WI38 (cell line): ENCODE results near the gene FTHL17.
A peak's percentile ranks its signal among the peaks of the same experiment; 100 is the strongest.

Source experiments
- H3K4me3 ChIP-seq: 2 replicates; pipeline ENCODE4 v1.5.1; 2011; ENCODE audit warnings: low read depth, mild to moderate bottlenecking, control low read depth, low read length
- TF ChIP-seq, protein P1 (sequence below): IDR thresholded peaks from 2 replicates; pipeline ENCODE4 v1.5.1; 2012; ENCODE audit warnings: low read depth, mild to moderate bottlenecking, control low read depth, low read length

FTHL17 gene

DNA sequence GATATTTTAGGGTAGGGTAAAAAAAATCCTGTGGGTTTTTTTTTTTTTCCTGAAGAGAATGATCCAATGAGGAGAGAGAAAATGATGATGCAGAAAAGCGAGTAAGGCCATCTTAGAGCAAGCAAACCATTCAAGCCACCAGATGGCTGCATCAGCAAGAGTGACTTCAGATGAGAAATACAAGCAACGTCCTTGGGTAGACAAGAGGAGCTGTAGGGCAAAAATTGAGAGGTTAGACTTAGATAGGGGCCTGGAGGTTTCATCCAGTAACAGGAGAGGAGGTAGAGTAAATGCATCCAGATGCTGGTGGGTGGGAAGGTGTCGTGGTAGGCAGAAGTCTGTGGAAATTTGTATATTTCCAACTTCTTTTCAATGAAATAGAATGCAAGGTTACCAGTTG, 14.6 kb downstream of the FTHL17 start:
- H3K4me3 ChIP-seq, result no peak overlapping the region
- TF ChIP-seq, protein P1, sequence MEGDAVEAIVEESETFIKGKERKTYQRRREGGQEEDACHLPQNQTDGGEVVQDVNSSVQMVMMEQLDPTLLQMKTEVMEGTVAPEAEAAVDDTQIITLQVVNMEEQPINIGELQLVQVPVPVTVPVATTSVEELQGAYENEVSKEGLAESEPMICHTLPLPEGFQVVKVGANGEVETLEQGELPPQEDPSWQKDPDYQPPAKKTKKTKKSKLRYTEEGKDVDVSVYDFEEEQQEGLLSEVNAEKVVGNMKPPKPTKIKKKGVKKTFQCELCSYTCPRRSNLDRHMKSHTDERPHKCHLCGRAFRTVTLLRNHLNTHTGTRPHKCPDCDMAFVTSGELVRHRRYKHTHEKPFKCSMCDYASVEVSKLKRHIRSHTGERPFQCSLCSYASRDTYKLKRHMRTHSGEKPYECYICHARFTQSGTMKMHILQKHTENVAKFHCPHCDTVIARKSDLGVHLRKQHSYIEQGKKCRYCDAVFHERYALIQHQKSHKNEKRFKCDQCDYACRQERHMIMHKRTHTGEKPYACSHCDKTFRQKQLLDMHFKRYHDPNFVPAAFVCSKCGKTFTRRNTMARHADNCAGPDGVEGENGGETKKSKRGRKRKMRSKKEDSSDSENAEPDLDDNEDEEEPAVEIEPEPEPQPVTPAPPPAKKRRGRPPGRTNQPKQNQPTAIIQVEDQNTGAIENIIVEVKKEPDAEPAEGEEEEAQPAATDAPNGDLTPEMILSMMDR, result no peak

DNA sequence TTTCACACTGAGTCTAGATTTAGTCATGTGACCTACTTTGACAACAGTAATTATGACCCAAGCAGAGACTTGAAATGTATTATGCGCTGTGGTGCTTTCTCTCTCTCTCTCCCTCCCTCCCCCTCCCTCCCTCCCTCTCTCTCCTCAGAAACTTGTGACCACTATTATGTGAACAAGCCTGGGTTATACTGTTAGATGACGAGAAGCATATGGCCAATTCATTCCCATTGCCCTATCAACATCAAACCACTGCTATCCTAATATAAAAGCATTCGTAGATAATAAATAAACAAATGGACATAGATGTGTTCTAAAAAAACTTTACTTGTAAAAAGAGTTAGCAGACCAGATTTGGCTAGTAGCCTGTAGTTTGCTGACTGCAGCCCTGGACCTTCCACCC, 18.2 kb downstream of the FTHL17 start:
- TF ChIP-seq, protein P1, result no peak
- no peak overlapping the region for H3K4me3 ChIP-seq

DNA sequence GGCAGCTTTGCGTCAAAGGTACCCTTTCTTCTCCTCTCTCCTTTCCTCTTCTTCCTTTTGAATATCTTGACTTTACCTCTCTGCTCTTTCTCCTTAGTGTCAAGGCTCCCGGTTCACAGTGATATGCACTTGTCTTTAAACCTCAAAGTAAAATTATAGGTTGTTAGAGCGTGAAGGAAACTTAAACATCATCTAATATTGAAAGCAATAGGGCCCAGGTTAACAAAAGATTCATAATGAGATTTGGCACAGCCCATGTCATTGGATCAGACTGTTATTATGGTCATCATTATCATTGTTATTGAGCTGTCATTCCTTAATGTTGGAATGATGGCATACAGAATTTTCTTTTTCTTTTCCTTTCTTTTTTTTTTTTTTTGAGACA, 32.5 kb downstream of the FTHL17 start:
- no peak overlapping the region for H3K4me3 ChIP-seq
- TF ChIP-seq, protein P1, result no peak

DNA sequence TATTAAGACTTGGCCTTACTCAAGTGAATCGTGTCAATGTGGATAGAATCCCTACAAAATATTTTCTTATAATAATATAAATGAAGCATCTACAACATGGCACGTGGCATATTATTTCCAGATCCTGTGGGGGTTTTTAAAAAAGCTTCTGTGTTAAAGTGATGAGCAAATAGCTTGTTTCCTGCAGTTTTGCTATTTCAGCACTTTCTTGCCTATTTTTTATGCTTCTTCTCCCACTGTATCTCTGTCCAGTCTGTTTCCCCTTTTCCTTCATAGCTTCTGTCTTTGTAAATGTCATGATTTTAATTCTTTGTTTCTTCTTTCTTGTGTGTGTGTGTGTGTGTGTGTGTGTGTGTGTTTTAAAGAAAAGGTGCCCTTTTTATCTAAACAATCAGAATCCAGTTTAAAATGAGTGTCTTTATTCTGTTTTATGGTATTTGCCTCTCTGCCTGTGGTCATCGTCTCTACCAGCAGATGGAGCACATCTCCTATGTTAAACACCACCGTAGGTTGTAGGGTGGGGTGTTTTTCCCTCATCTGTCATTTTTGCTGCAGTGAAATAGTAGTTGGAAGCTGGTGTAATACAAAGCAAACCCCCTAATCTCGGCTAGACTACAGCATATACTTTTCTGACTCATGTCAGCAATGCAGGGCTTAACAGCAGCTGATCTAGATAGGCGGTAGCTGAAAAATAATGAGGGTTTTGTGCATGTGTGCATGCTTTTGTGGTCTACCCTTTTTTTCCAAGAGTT, 33.1 kb downstream of the FTHL17 start:
- H3K4me3 ChIP-seq, result no peak overlapping the region
- TF ChIP-seq, protein P1, result peak; percentile 37

DNA sequence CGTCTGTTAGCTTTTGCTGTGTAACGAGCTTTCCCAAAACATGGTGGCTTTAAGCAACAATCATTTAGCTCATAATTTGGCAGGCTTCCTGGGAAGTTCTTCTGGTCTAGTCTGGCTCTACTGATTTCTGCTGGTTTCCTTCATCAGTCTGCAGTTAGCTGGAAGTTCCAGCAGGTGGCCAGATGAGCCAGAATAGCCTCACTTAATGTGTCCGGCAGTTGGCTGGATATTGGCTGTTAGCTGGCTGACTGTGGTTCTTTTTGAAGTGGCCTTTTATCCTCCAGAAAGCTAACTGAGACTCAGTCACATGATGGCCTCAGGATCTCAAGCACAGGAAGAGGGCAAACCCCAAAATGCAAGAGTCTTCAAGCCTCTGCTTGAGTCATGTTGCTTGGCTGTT, 34.9 kb downstream of the FTHL17 start:
- H3K4me3 ChIP-seq, result no peak overlapping the region
- TF ChIP-seq, protein P1, result peak; percentile 65

DNA sequence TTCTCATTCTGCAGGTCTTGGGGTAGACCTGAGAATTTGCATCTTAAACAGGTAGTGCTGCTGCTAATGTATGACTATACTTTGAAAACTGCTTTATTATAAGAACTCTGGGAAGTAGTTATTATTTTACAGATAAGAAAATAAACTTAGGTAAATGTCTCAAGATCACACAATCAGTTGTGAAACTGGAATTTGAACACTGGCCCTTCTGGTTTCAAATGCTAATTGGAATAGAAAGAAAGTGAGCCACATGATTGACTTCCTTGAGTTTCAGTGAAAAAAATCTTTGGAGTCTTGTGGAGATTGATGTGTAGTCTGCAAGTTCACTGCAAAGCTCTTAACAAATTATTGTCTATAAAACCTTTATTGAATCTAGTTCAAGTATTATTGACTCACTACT, 44.5 kb downstream of the FTHL17 start:
- H3K4me3 ChIP-seq, result no peak overlapping the region
- TF ChIP-seq, protein P1, result no peak

DNA sequence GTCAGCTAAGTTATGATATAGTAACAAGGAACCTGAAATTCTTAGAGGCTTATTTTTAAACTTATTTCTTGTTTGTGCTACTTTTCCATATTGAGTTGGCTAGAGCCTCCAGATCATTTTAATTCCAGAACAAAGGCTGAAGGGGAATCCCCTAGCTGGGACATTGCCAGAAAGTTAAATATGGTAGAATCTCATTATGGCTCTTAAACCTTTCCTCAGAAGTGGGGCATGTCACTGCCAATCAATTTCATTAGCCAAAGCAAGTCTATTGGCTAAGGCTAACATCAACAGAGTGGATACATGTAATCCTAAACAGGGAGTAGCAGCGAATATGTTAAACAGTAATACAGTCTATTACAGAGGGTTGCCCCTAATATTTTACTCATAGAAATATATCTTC, 47.0 kb downstream of the FTHL17 start:
- H3K4me3 ChIP-seq, result no peak overlapping the region
- TF ChIP-seq, protein P1, result no peak
